Activated CD4-positive, alpha-beta T cell treated with anti-CD3 and anti-CD28 coated beads, Interleukin-2, Interleukin-4, amounts not matched to agents 100 ng/mL and 50 ng/mL, durations not matched to agents 16 hours and 8 hours (primary cell): ENCODE results near the gene MRPL36.

Experiments used
- DNase-seq: peaks from one replicate; pipeline ENCODE4 v3.0.0-alpha.2; 2020; ENCODE audit warnings: low spot score

MRPL36 gene

DNA sequence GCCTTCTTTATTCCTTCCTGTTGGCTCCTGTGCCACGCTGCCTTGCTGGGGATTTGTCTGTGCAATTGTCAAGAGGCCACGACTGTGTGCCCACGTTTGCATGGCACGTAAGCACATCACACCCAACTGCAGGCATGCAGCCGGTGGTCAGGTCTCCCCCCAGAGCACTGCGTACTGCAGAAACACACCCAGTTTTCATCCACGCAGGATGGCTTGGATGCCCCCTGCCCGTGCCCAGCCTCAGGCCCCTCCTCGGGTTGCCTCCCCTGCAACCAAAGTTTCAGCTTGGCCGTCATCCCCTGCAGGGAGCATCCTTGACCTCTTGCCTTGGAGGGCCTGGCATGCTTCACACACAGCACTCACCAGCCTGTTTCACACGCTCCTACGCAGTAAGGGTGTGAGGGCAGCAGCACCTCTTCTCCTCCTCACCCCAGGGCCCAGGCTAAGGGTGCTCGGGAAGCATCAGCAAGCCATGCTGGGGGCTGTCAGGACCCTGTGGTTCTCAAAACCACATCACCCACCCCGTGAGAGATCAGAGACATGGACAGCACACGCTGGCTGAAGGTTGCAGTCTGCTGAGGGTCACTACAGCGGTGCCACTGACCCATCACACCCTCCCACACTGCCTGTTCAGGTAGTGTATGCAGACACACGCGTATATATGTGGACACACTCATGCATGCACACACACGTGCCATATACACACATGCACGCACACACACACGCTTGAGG, 3.1 kb downstream of the MRPL36 start:
- DNase-seq = no peak

DNA sequence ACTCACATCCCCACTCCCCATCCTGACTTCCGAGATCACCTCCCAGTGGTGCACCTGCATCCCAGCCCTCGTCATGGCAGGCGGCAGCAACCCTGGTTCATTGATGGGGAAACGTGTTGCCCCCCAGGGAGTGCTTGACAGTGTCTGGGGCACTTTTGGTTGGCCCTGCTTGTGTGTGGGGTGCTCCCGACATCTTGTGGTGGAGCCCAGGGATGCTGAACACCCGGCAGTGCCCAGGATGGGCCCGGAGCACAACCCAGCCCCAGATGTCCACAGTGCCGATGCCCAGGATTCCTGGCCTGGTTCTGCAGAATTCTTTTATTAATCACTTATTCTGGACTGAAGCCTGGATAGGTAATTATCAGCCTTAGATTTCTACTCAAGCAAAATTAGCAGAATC, 3.7 kb downstream of the MRPL36 start:
- no peak for DNase-seq

DNA sequence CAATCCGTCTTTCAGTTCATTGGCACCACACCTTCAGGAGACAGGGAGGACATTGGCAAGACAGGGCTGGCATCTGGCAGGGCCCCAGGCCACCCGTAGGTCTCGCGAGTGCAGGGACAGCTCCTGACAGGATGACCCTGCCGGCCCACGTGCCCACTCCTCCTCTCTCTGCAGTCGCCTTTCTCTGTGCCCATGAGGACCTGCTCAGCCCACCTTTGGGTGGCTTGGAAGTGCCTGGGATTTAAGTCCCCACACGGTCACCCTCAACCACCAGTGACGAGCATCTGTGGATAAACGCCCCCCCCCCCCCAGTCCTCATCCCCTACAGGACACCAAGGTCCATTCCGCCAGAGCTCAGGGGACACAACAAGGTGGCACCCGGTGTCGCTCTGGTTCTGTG, 4.1 kb downstream of the MRPL36 start:
- no peak for DNase-seq

- no peak for DNase-seq
Measured at GRCh38 chr5:1794901-1795290, 4.7 kb downstream of the MRPL36 start.

DNA sequence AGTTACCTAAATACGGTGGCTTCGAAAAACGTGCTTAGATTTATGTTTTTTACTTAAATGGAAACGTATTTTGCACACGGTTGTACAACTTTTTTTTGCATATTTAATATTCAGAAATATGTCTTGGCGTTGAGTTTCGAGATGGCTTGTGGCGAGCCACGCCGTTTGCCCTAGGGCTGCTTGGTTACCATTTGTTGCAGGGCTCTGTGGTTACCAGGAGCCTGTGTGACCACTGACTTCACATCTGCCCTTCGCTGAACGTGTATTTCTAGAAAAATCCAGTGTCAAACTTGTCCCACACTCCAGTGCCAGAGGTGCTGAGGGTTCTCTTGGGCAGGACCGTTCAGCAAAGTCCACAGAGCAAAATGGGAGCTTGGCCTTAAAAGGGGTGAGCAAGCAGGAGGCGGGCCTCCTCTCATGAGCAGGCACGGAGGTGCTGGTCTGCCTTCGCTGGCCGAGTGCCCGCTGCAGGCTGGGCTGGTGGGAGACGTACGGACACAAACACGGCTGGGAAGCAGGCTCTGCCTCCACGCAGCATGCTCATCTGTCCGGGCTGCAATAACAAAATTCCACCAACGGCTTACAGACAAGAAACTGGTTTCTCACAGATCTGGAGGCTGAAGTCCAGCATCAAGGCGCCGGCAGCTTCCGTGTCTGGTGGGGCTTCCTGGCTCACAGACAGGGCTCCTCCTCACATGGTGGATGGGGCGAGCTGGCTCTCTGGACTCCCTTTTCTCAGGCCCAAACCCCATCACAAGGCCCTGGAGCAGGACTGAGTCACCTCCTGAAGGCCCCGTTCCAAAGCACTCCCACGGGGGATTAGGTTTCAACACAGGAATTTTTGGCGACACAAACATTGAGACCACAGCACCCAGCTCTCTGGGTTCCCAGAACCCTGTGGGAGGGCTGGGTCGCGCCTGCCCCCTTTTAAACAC, 5.4 kb downstream of the MRPL36 start:
- DNase-seq = no peak

DNA sequence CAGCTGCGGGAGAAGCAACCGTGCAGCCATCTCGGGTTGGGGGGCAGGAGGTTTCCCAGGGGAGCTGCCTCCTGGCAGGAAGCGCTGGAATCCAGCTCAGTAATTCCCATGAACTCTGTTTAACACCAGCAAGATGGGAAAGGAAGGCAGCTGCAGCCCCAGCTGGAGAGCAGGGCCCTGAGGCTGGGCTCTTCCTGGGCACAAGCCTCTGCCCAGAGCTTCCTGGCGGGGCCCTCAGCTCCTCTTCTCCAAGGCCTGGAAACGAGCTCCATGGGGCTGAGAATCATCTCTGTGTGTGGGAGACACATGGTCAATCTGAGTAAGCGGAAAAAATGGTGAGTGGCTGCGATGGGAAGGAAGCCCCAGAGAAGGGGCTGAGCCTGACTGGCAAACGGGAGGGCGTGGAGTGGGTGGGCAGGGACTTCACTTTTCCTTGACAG, 6.3 kb downstream of the MRPL36 start:
- DNase-seq = peak; percentile 48

GRCh38 chr5:1792842-1793266, 6.8 kb downstream of the MRPL36 start:
- DNase-seq = peak; percentile 95

DNA sequence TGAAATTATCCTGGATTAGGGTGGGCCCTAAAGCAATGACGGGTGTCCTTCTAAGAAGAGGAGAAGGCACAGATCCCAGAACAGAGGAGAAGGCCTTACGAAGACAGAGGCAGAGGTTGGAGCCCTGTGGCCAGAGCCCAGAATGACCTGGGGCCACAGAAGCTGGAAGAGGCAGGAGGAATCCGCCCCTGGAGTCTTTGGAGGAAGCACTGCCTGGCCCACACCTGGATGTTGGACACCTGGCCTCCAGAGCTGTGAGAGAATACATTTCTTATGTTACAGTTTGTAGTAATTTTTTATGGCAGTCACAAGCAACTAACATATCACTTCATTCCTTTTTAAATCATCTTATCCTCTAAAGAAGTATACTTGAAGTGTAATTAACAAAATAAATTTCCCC, 8.5 kb downstream of the MRPL36 start:
- no peak for DNase-seq

- DNase-seq = no peak
Measured at GRCh38 chr5:1789834-1790471, 9.7 kb downstream of the MRPL36 start.

DNA sequence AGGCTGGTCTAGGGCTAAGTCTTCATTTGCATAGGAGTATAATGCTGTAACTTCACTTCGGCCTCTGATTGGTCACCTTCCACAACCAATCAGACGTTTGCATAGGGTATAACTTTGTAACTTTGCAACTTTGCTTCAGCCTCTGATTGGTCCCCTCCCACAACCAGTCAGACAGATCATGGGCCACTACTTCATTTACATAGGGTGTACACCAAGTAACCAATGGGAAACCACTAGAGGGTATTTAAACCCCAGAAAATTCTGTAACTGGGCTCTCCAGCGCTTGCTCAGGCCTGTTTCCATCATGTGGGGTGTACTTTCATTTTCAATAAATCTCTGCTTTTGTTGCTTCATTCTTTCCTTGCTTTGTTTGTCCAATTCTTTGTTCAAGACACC, 10.2 kb downstream of the MRPL36 start:
- peak; percentile 58 for DNase-seq

DNA sequence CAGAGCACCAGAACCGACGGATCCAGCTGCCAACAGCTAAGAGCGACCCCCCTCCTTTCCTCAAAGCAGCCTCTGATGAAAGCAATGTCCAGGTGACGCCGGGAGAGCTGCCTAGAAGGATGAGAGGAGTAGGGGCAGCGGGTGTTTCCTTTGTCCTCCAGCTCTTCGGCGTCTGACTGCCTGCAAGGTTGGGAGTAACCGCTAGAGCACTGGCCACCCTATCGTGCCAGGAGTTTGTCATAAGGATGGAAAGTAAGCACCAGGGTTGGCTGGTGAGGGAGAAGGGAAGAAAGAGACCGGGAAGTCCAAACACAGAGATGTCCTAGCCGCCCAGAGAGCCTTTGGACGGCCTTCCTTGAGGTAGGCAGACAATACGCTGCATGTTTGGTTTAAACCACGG, 10.8 kb downstream of the MRPL36 start:
- DNase-seq = no peak

DNA sequence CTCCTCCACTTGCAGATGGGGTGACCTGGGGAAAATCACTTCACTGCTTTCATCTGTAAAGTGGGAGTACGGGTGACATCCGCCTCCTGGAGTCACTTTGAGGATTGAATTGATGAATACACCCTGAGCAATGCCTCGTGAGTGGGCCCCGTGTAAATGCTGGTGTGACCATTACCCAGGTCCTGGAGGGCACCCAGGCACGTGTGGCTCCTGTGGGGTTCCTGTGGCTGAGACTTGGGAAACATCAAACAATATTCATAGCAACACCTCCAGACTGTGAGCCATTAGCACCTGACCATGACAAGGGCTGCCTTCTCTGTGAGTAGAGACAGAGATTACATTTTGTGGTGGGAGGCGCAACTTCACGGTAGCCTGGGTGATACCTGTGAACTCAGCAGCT, 11.4 kb downstream of the MRPL36 start:
- no peak for DNase-seq

DNA sequence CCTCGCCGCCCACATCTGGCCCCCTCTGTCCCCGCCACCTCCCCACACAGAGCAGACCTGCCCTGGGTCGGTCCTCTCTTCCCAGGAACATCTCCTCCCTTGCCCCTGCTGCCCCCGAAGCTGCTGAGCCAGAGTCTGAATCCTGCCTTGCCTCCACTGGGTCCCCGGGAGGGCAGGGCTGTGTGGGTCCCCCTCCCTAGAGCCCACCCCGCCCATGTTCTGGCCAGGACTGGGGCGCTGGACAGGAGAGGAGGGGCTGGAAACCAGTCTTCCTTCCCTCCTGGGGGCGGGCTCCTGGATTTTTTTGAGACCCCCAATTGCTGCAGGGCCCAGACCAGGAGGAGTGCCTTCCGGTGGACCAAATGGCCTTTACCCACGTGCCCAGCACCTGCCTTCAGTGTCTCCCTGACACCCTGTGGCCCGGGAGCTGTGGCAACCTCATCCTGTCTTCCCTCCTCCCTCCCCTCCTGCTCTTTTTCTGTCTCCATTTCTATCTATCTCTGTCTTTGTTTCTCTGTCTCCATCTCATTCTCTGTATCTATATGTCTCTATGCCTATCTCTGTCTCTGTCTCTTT, 12.1 kb downstream of the MRPL36 start:
- no peak for DNase-seq

GRCh38 chr5:1786621-1787471, 12.8 kb downstream of the MRPL36 start:
- DNase-seq = no peak

GRCh38 chr5:1785984-1786383, 13.7 kb downstream of the MRPL36 start:
- DNase-seq = no peak

DNA sequence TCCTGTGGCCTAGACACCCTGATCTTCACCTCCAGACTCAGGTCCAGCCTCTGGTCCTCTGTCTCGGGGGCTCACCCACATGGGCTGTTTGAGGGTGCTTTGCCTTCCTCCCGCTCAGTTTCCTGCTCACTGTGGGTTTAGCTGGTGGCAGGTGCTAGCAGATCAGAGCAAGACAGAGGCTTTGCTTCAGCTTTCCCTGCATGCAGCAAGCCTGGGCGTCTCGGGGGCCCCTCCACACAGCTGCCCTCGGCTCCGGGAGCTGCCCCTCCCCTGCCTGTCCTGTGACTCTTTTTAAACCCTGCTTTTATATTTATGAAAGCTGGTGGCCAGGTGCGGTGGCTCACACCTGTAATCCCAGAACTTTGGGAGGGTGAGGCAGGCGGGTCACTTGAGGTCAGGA, 14.6 kb downstream of the MRPL36 start:
- no peak for DNase-seq

DNA sequence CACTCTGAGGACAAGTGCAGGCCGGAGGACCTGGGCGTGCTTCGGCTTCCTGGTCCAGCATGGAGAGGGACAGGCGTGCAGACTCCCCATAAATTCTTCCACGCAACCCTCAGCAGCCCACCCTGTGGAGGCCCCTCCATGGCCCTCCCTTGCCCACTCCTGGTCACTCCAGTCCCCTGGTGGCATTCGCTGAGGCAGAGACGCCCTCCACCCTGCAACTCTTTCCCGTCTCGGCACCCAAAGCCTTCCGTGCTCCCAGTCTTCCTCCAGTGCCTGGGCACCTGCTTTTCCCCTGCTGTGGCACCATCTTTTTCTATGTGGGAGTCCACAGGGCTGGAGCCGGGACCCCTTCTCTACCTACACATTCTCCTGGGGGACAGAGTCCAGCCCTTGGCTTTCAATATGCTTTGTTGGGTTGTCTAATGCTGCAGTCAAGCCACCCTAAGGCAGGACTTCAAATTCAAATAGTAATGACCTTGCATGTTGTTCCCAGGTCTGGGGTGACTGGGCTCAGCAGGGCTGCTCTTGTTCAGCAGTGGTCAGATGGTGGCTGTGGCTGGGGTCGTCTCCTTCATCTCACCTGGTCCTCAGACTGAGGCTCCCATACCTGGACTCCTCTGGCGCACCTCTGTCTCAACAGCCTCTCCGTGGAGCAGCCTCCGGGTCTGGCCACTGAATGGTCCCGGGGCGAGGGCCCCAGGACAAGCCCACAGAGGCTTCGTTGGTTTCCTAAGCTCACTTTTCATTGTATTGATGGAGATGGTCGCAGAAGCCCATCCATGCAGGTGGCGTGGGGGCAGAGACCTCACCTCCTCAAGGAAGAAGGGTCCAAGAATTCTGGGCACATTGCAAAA, 15.2 kb downstream of the MRPL36 start:
- DNase-seq = no peak

- no peak for DNase-seq
Measured at GRCh38 chr5:1783216-1783554, 16.5 kb downstream of the MRPL36 start.

DNA sequence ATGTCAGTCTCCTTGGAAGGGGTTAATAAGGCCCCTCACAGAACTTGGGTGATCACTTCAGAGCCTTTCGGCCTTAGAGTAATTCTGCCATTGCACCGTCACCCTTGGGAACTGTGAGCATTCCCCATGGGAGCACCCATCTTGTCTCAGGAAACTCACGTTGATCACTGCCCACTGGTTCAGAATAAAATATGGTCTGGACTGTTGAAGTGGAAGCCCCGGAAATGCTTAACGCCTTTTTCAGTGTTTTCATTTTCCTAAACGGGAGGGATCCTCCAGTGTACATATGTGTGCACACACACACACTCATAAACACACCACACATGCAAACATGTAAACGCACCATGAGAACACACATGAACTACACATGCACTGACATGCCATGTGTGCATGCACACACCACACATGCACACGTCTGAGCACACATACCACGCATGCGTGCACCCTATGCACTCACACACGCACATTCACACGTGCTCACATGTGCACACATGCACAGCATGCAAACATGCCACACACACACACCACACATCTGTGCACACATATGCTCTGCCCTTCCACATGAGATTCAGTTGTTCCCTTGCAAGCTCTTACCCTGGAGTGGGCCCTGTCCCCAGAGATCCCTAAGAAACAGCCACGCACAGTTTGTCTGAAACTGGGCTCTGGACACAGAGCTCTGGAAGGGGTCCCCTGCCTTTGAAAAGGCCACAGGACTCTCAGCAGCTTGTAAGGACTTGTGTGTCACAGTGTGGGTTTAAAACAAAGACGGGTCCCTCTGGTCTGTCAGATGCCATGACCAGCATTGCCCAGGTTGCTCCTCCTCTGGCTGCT, 17.0 kb downstream of the MRPL36 start:
- DNase-seq = no peak
